DND-41 (cell line): ENCODE results near the gene ARHGAP15.

Source experiments
- ATAC-seq: fragments of 200-7000 bp; cut with Tn5 transposase; 3 replicates; pipeline ENCODE4 v1.9.1; 2021; ENCODE audit warnings: low read depth; ENCODE audit not compliant: insufficient read depth
- DNase-seq: peaks from one replicate; pipeline ENCODE4 v3.0.0-alpha.2; 2020
- H2AFZ ChIP-seq: 2 replicates; pipeline ENCODE4 v1.6.0; 2012; ENCODE audit warnings: low read depth, low read length
- H3K27ac ChIP-seq: 2 replicates; pipeline ENCODE4 v1.5.1; 2012; ENCODE audit warnings: low read length, inconsistent platforms
- H3K27me3 ChIP-seq: fragments of 200-600 bp; sonication (generic); 2 replicates; pipeline ENCODE4 v1.6.0; 2012; ENCODE audit warnings: low read length, mild to moderate bottlenecking, inconsistent platforms; ENCODE audit not compliant: insufficient read depth, poor library complexity
- H3K36me3 ChIP-seq: 2 replicates; pipeline ENCODE4 v1.5.1; 2012; ENCODE audit warnings: low read length, inconsistent platforms; ENCODE audit not compliant: insufficient read depth
- H3K4me1 ChIP-seq: 2 replicates; pipeline ENCODE4 v1.5.1; 2012; ENCODE audit warnings: mild to moderate bottlenecking, low read length; ENCODE audit not compliant: insufficient read depth
- H3K4me2 ChIP-seq: 2 replicates; pipeline ENCODE4 v1.6.0; 2012; ENCODE audit warnings: mild to moderate bottlenecking, moderate library complexity, low read length, inconsistent platforms; ENCODE audit not compliant: insufficient read depth
- H3K4me3 ChIP-seq, 2 experiments: fragments of 200-600 bp in 1 of 2; shearing (Covaris generic) in 1 of 2; 2 replicates each; pipeline ENCODE4 v1.5.1; 2012 to 2016; ENCODE audit warnings: inconsistent platforms in 2 of 2, low read length in 2 of 2, mild to moderate bottlenecking in 2 of 2, low read depth in 1 of 2, moderate library complexity in 1 of 2
- H3K79me2 ChIP-seq: 2 replicates; pipeline ENCODE4 v1.6.0; 2012; ENCODE audit warnings: low read length, inconsistent platforms; ENCODE audit not compliant: insufficient read depth
- H3K9ac ChIP-seq: 2 replicates; pipeline ENCODE4 v1.6.0; 2012; ENCODE audit warnings: low read depth, mild to moderate bottlenecking, inconsistent platforms, low read length, moderate library complexity
- H3K9me3 ChIP-seq: 2 replicates; pipeline ENCODE4 v1.5.1; 2012; ENCODE audit warnings: low read length, moderate library complexity, mild to moderate bottlenecking, inconsistent platforms; ENCODE audit not compliant: insufficient read depth, severe bottlenecking
- H4K20me1 ChIP-seq: 2 replicates; pipeline ENCODE4 v1.6.0; 2012; ENCODE audit warnings: low read length; ENCODE audit not compliant: insufficient read depth
- EZH2 ChIP-seq: IDR thresholded peaks from 3 replicates; pipeline ENCODE4 v1.6.1; 2012; ENCODE audit warnings: borderline replicate concordance, low read depth, mild to moderate bottlenecking, moderate library complexity, low read length, inconsistent platforms; ENCODE audit not compliant: severe bottlenecking
- TF ChIP-seq, protein P1 (sequence below): IDR thresholded peaks from 2 replicates; pipeline ENCODE4 v1.5.1; 2012; ENCODE audit warnings: borderline replicate concordance, low read length, moderate library complexity, mild to moderate bottlenecking; ENCODE audit not compliant: poor library complexity, severe bottlenecking; ENCODE audit errors: extremely low read depth

ARHGAP15 gene

DNA sequence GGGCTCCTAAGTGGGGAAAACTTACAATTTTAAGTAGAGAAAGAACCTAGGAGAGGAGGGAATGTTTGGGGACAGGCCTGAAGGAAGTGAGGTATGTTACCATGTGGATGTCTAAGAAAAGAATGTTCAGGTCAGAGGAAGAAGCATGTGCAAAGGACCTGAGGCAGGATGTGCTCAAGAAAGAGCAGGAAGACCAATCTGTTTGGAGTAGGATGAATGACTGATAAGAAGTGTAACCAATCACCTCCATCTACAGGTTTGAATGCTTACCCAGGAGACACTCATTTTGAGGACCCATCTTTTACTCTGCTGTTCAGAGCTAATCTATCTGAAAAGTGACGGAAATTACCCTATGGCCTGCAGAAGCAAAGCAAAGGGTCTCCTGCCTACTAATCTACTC, 342.3 kb downstream of the ARHGAP15 start:
- TF ChIP-seq, protein P1, sequence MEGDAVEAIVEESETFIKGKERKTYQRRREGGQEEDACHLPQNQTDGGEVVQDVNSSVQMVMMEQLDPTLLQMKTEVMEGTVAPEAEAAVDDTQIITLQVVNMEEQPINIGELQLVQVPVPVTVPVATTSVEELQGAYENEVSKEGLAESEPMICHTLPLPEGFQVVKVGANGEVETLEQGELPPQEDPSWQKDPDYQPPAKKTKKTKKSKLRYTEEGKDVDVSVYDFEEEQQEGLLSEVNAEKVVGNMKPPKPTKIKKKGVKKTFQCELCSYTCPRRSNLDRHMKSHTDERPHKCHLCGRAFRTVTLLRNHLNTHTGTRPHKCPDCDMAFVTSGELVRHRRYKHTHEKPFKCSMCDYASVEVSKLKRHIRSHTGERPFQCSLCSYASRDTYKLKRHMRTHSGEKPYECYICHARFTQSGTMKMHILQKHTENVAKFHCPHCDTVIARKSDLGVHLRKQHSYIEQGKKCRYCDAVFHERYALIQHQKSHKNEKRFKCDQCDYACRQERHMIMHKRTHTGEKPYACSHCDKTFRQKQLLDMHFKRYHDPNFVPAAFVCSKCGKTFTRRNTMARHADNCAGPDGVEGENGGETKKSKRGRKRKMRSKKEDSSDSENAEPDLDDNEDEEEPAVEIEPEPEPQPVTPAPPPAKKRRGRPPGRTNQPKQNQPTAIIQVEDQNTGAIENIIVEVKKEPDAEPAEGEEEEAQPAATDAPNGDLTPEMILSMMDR = no peak
- TF ChIP-seq EZH2 = no peak
- no peak overlapping the region for H3K4me3 ChIP-seq
- H3K79me2 ChIP-seq = no peaks in the 10 kb centered on the region; the same call in 1 of the 2 replicates
- H4K20me1 ChIP-seq = no peaks in the 10 kb centered on the region
- no peak overlapping the region for H3K27ac ChIP-seq
- no peaks in the 10 kb centered on the region for H3K4me1 ChIP-seq
- H3K9me3 ChIP-seq = no peaks in the 10 kb centered on the region
- no peaks in the 10 kb centered on the region for H3K27me3 ChIP-seq
- peaks cover 32% of the 10 kb centered on the region for H3K36me3 ChIP-seq
- H2AFZ ChIP-seq = no peak overlapping the region
- DNase-seq (no peak), ATAC-seq (no peak)
- H3K9ac ChIP-seq = no peak overlapping the region
- H3K4me2 ChIP-seq = no peak overlapping the region

DNA sequence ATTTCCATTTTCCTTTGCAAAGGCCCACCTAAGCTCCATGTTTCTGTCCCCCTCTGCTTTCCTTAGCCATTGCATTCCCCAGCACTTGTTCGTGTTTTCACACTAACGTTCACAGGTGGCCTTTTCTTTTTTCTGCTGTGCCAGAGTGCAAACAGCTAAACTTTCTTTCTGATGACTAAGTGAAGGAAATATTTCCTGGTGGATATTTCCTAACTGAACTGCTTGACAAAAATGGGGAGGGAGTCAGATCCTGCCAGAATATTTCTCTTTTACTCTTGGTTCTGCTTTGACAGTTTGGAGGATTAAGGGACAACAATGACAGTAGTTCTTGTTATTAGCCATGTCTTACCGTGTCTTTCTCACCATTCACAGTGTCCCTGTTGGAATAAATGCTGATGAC, 344.0 kb downstream of the ARHGAP15 start:
- no peak overlapping the region for H3K27ac ChIP-seq
- DNase-seq (no peak), ATAC-seq (no peak)
- H3K4me1 ChIP-seq = no peaks in the 10 kb centered on the region
- no peak overlapping the region for H3K4me3 ChIP-seq
- no peak overlapping the region for H3K4me2 ChIP-seq
- H3K79me2 ChIP-seq = no peaks in the 10 kb centered on the region; the same call in 1 of the 2 replicates
- no peak overlapping the region for H2AFZ ChIP-seq
- peaks cover 33% of the 10 kb centered on the region; the same call in 1 of the 2 replicates for H3K36me3 ChIP-seq
- no peaks in the 10 kb centered on the region for H3K9me3 ChIP-seq
- TF ChIP-seq, protein P1 = no peak
- no peak for TF ChIP-seq EZH2
- peaks cover 3% of the 10 kb centered on the region; the same call in 1 of the 2 replicates for H4K20me1 ChIP-seq
- no peaks in the 10 kb centered on the region for H3K27me3 ChIP-seq
- H3K9ac ChIP-seq = no peak overlapping the region

DNA sequence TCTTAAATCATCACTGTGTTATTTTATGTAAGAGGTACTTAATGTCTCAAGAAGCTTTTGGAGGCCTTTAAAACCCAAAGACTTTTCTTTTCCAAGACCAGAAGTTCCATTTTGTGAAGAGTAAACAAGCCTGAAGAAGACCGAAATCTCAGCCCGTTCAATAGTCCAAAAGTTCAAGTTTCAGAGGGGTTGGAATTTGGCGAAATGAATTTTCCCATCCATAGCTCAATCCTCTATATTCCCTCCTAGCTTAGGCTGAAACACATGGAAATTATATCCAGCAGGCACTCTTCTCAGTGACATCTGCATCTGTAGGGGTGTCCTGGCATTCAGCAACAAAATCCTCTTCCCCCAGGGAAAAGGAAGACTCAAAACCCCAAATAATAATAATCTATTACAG, 344.6 kb downstream of the ARHGAP15 start:
- Histone ChIP-seq H3K27ac (no peak overlapping the region), H3K9me3 (no peaks in the 10 kb centered on the region), H3K4me2 (no peak overlapping the region), H3K36me3 (peaks cover 30% of the 10 kb centered on the region; the same call in 1 of the 2 replicates), H3K4me1 (no peaks in the 10 kb centered on the region), H3K79me2 (no peaks in the 10 kb centered on the region; the same call in 1 of the 2 replicates), H3K9ac (no peak overlapping the region), H3K27me3 (no peaks in the 10 kb centered on the region), H4K20me1 (peaks cover 3% of the 10 kb centered on the region; the same call in 1 of the 2 replicates), H3K4me3 (no peak overlapping the region), H2AFZ (no peak overlapping the region)
- TF ChIP-seq EZH2 = no peak
- TF ChIP-seq, protein P1 = no peak
- DNase-seq (no peak), ATAC-seq (no peak)
